GM21381 (cell line): ENCODE measurements around the gene SATB2.

Experiments
- ATAC-seq: cut with Tn5 transposase; IDR thresholded peaks from one replicate; pipeline ENCODE4 v1.9.1; 2021; ENCODE audit warnings: mild to moderate bottlenecking, moderate library complexity; ENCODE audit not compliant: unreplicated experiment

The SATB2 gene

DNA sequence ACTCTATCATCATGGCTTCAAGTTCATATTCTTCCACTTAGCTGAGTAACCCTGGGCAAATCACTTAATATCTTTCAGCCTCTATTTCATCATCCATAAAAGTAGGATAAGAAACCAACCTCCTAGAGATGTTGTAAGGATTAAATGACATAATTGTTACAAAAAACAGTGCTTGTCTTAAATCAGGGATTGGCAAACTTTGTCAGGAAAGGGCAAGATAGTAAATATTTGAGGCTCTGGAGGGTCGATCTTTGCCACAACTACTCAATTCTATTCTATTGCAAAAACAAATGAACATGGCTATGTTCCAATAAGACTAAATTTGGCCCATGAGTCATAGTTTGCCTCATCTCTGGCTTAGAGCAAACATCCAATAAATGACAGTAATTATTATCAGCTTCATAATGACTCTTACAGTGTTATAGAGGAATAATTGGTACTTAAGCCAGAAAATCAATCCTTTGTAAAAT lies 184.7 kb downstream of the SATB2 start:
- no peak for ATAC-seq

DNA sequence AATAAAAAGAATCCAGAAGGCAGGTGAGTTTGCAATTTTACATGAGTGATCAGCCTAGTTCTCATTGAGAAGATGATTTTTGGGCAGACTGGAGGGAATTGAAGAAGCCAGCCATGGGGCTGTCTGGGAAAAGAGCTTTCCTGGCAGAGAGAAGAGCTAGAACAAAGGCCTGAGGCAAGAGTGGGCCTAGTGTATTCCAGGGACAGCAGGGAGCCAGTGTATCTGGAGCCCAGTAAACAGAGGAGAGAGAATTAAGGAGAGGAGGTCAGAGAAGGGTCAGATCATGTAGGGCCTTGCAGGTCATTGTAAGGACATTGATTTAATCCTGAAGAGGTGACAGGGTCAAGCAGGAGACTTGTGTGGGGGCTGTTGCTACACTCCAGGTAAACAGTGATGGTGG lies 195.8 kb downstream of the SATB2 start:
- no peak for ATAC-seq

DNA sequence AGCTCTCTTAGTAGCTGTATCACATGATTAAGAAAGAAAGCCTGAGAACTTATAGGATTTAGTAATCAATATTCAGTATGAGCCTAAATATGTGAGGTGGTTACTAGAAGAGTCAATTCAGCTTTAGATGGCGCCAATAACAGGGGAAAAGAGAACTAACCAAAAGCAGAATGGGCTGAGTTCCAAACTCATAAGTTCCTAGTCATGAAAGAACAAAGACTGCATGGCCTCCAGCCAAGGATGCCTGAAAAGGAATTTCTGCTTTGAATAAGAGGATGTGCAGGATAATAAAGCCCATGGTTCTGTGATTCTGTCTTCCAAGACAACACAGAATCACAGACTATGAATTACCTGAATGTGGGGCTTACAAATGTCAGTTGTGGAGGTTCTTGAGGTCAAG lies 196.5 kb downstream of the SATB2 start:
- ATAC-seq = no peak

DNA sequence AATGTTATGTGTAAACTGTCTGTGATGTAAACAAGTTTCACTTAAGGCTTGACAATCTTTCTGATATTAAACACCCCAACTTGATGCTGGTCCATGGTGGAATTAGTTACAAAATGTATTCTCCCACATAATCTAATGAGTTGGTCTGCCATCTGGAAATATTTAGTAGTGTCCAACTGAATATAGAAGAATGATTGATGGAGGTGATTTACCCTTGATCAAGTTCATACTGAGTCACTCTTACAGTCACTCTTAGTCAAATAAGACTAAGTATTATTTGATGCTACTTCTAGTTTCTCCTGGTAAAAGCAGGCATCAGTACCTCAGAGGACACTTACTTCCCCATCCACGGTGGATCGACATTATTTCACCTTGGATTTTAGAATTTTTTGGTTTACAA lies 198.1 kb downstream of the SATB2 start:
- ATAC-seq = no peak

DNA sequence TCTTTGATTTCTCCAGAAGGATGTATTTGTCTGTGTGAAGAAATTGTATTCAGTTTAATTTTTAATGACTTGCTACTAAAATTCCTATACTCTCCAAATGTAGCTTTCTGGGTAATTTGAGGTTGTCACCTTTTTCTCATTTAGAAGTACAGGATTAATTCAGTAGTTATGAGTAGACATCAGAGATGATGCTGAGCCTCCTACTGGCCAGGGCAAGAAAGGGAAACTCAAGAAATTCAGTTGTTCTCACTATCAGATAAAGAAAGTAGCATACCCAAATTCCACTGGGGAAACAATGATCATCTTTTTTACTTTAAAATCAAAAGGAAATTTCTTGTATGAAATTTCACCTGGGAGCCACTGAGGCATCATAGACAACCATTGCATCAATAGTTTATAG lies 199.4 kb downstream of the SATB2 start:
- ATAC-seq = no peak

DNA sequence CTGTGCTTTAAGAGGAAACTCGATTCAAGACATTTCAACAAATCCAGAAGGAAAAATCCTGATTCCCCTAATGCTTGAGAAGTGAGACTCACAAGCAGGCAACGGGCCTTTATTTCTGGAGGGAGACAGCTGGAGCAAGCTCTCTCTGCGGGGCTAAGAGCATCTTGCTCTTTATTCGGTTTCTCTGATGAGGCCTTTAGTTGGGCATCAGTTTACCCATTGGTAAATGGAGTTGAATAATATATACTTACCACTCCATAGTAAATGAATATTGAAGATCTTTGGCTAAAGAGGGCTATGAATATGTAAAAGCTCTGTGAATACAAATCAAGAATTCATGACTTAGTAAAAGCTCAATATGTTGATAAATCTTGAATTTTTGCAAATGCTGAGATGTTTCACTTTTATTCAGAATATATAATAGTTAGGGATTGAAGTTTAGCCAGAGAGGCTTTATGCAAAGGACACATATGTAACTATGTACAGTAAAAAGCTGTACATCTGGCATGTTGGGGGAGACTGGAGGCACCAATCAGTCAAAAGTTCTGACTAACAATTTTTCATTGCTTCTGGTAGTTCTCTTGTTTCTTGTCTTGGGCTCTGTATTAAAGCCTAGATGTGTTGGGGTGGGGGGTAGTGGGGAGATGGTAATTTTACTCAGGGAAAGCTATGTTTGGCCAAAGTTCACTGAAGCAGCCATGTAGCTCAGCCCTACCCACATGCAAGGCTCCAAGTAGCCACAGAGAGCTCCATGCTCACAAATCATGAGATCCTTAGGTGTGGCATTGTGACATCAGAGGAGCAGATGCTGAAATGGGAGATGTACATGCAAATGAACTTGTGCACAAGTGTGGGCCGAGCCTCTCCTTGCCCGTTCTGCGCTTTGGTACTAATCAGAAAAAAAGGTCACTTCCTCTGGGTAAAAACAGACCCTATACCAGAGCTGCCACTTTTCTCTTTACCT lies 200.2 kb downstream of the SATB2 start:
- ATAC-seq = no peak

DNA sequence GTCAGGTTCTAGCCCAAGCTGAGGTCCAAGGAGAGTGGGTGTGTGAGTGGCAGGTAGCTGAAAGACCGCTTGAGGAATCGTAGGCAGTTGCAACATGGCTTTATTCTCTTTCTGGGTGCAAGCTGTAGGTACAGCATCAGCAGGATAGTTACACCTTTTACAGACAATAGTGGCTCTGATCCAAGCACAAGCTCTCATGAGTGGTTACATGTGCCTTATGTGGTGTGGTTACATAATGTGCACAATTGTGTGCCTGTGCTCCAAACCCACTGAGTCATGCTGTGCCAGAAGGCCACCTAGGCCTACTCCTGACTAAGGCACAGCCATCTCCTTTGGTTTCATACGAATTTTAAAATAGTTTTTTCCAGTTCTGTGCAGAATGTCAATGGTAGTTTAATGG lies 227.6 kb downstream of the SATB2 start:
- no peak for ATAC-seq

DNA sequence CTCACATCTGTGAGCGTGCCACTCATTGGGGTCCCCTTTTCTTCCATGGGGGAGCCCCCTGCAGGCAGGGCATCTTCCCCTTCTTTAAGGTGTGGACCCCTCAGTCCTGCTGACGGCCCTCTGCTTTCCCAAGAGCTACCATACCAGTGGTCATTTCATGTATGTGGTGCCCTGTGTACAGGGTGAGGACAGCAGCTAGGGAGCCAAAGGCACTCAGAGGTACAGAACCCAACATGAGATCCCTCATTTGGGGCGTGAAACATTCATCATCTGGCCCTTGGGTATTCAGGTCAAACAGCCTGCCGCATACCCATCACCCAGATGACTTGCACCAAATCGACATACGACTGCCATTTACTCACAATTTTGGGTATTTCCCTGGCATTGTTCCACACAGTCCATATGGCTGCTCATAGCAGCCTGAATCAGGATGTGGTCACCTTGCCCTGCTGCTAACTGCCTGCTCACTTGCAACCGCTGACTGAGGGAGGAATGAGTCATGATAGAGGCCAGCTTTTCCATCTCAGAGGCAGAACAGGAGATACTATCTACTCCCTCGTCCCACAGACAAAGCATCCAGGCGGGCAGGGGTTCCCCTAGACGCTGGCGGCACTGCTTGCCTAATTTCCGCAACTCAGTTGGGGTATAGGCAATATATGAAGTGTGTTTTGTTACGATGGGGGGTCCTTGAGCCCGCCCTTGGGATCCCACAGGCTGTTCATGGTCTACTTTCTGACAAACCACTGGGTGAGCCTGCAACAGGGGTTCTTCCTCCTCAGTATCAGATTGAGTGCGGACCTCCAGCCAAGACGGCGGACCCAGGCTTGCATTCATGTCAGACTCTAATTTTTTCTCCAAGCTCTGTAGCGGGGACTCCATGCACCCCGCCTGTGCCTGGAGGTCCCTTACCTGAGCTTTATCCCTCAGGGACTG lies 228.6 kb downstream of the SATB2 start:
- peak; percentile 83 for ATAC-seq

DNA sequence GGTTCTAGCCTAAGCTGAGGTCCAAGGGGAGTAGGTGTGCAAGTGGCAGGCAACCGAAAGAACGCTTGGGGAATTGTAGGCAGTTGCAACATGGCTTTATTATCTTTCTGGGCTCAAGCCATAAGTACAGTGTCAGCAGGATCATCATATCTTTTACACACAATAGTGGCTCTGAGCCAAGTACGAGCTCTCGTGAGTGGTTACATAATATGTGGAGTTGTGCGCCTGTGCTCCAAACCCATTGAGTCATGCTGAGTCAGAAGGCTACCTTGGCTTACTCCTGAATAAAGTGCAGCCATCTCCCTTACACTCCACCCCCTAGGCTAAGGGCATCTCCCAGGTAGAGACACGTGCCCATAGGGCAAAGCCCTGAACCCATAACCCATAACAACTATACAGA lies 233.9 kb downstream of the SATB2 start:
- ATAC-seq = no peak

DNA sequence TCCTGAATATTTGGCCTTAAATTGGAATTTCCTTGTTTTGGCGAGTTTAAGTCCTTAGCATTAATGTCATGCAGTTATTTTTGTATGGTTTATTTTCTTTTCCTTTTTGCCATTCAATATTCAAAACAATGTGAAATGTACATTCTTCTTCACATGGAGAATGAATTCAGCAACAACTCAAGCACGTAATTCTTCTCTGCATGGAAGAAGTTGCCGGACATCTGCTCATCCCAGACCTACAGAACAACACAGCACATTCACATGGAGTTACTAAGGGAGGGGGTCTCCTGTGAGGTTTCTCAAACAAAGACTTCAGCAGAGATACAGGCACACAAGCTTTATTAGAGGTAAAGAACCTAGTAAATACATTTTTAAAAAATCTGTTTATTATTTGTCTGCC lies 236.8 kb downstream of the SATB2 start:
- ATAC-seq = no peak

DNA sequence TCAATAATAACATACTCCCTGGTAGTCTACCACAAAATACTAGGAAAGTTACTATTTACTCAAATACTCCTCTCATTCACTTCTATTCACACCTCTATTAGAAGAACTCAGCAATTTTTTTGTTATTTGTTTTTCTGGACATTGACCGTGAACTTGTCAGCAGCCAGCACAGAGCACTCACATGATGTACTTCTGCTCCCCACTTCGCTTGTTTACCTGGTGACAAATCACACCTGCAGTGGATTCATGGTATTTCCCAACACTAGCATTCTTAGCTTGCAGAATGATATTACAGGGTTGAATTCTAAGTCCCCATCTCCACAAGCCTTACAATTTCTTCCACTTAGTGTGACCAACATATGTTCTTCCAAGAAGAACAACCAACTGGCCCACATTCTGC lies 238.2 kb downstream of the SATB2 start:
- no peak for ATAC-seq
